ENCODE measurements around the gene MCU. TPM values are rescaled to one million over a fixed set of nuclear protein-coding genes. Genes with fewer than 3 reads are reported as not detected.

Gene MCU
- total RNA-seq, 1 donor from 2014 or later = 31.8 TPM

GRCh38 chr10:72925951-72926465, 234.1 kb downstream of the MCU start:
- no peaks in the 10 kb centered on the region for H3K4me1 Mint-ChIP-seq (ENCODE audit: low read depth, unreplicated experiment)

GRCh38 chr10:72927485-72927884, 235.5 kb downstream of the MCU start:
- Mint-ChIP-seq H3K27ac (ENCODE audit: unreplicated experiment) (no peak overlapping the region), H3K4me1 (ENCODE audit: low read depth, unreplicated experiment) (no peaks in the 10 kb centered on the region), H3K27me3 (ENCODE audit: low read depth, unreplicated experiment) (peaks cover 5% of the 10 kb centered on the region), H3K36me3 (ENCODE audit: low read depth, unreplicated experiment) (peaks cover 11% of the 10 kb centered on the region), H3K4me3 (ENCODE audit: unreplicated experiment) (no peak overlapping the region), H3K9me3 (ENCODE audit: unreplicated experiment) (peaks cover 8% of the 10 kb centered on the region)
- Histone ChIP-seq H3K27me3 (ENCODE audit: insufficient read depth, low read length) (no peaks in the 10 kb centered on the region), H3K9ac (ENCODE audit: low read length) (no peak overlapping the region), H3K27ac (ENCODE audit: low read depth, low read length) (no peak overlapping the region), H2AFZ (ENCODE audit: low read depth, low read length) (no peak overlapping the region), H3K4me1 (ENCODE audit: insufficient read depth, low read length) (no peaks in the 10 kb centered on the region), H3K36me3 (ENCODE audit: insufficient read depth, low read length) (no peaks in the 10 kb centered on the region), H3K79me2 (ENCODE audit: insufficient read depth, low read length) (no peaks in the 10 kb centered on the region), H3K9me3 (ENCODE audit: insufficient read depth, low read depth, low read length) (no peaks in the 10 kb centered on the region), H3K4me3 (ENCODE audit: insufficient read depth, low read depth, low read length) (no peak overlapping the region), H3K4me2 (ENCODE audit: low read length) (no peak overlapping the region), H4K20me1 (ENCODE audit: insufficient read depth, low read length) (no peaks in the 10 kb centered on the region)
- no peak for TF ChIP-seq EZH2 (IDR thresholded peaks at IDR 0.05; ENCODE audit: insufficient read depth, low read length)
- TF ChIP-seq, protein P1, sequence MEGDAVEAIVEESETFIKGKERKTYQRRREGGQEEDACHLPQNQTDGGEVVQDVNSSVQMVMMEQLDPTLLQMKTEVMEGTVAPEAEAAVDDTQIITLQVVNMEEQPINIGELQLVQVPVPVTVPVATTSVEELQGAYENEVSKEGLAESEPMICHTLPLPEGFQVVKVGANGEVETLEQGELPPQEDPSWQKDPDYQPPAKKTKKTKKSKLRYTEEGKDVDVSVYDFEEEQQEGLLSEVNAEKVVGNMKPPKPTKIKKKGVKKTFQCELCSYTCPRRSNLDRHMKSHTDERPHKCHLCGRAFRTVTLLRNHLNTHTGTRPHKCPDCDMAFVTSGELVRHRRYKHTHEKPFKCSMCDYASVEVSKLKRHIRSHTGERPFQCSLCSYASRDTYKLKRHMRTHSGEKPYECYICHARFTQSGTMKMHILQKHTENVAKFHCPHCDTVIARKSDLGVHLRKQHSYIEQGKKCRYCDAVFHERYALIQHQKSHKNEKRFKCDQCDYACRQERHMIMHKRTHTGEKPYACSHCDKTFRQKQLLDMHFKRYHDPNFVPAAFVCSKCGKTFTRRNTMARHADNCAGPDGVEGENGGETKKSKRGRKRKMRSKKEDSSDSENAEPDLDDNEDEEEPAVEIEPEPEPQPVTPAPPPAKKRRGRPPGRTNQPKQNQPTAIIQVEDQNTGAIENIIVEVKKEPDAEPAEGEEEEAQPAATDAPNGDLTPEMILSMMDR (IDR thresholded peaks at IDR 0.05; ENCODE audit: insufficient read depth, low read depth, low read length) = no peak
- FAIRE-seq = no peak
- no peak for DNase-seq (ENCODE audit: low read depth)

More at GRCh38 chr10:72925951-72926465, 234.1 kb downstream of the MCU start:
- Histone ChIP-seq H3K9ac (ENCODE audit: low read length) (no peak overlapping the region), H3K4me2 (ENCODE audit: low read length) (no peak overlapping the region), H3K36me3 (ENCODE audit: insufficient read depth, low read length) (no peaks in the 10 kb centered on the region), H3K79me2 (ENCODE audit: insufficient read depth, low read length) (no peaks in the 10 kb centered on the region), H3K4me1 (ENCODE audit: insufficient read depth, low read length) (no peaks in the 10 kb centered on the region), H4K20me1 (ENCODE audit: insufficient read depth, low read length) (no peaks in the 10 kb centered on the region), H3K4me3 (ENCODE audit: insufficient read depth, low read depth, low read length) (no peak overlapping the region), H3K27me3 (ENCODE audit: insufficient read depth, low read length) (no peaks in the 10 kb centered on the region), H2AFZ (ENCODE audit: low read depth, low read length) (no peak overlapping the region), H3K9me3 (ENCODE audit: insufficient read depth, low read depth, low read length) (peaks cover 3% of the 10 kb centered on the region), H3K27ac (ENCODE audit: low read depth, low read length) (no peak overlapping the region)
- H3K27me3 Mint-ChIP-seq (ENCODE audit: low read depth, unreplicated experiment) = peaks cover 5% of the 10 kb centered on the region
- H3K36me3 Mint-ChIP-seq (ENCODE audit: low read depth, unreplicated experiment) = peaks cover 16% of the 10 kb centered on the region
- H3K4me3 Mint-ChIP-seq (ENCODE audit: unreplicated experiment) = no peak overlapping the region
- no peak overlapping the region for H3K27ac Mint-ChIP-seq (ENCODE audit: unreplicated experiment)
- peaks cover 18% of the 10 kb centered on the region for H3K9me3 Mint-ChIP-seq (ENCODE audit: unreplicated experiment)
- TF ChIP-seq EZH2 (IDR thresholded peaks at IDR 0.05; ENCODE audit: insufficient read depth, low read length) = no peak
- TF ChIP-seq, protein P1 (IDR thresholded peaks at IDR 0.05; ENCODE audit: insufficient read depth, low read depth, low read length) = no peak
- no peak for DNase-seq (ENCODE audit: low read depth)
- FAIRE-seq = no peak

- no peaks in the 10 kb centered on the region for H3K27me3 ChIP-seq (ENCODE audit: insufficient read depth, low read length)
- no peaks in the 10 kb centered on the region for H3K36me3 ChIP-seq (ENCODE audit: insufficient read depth, low read length)
- no peaks in the 10 kb centered on the region for H3K9me3 ChIP-seq (ENCODE audit: insufficient read depth, low read depth, low read length)
- no peak overlapping the region for H2AFZ ChIP-seq (ENCODE audit: low read depth, low read length)
- no peak overlapping the region for H3K9ac ChIP-seq (ENCODE audit: low read length)
- peaks cover 5% of the 10 kb centered on the region for H3K9me3 Mint-ChIP-seq (ENCODE audit: unreplicated experiment)
- no peak overlapping the region for H3K4me3 ChIP-seq (ENCODE audit: insufficient read depth, low read depth, low read length)
- H3K27me3 Mint-ChIP-seq (ENCODE audit: low read depth, unreplicated experiment) = peaks cover 5% of the 10 kb centered on the region
- H3K79me2 ChIP-seq (ENCODE audit: insufficient read depth, low read length) = no peaks in the 10 kb centered on the region
- H3K4me1 ChIP-seq (ENCODE audit: insufficient read depth, low read length) = no peaks in the 10 kb centered on the region
- no peaks in the 10 kb centered on the region for H4K20me1 ChIP-seq (ENCODE audit: insufficient read depth, low read length)
- peaks cover 11% of the 10 kb centered on the region for H3K36me3 Mint-ChIP-seq (ENCODE audit: low read depth, unreplicated experiment)
- no peak overlapping the region for H3K27ac Mint-ChIP-seq (ENCODE audit: unreplicated experiment)
- no peak for TF ChIP-seq EZH2 (IDR thresholded peaks at IDR 0.05; ENCODE audit: insufficient read depth, low read length)
- TF ChIP-seq, protein P1 (IDR thresholded peaks at IDR 0.05; ENCODE audit: insufficient read depth, low read depth, low read length) = no peak
- no peak overlapping the region for H3K27ac ChIP-seq (ENCODE audit: low read depth, low read length)
- FAIRE-seq (no peak), DNase-seq (ENCODE audit: low read depth) (no peak)
- H3K4me3 Mint-ChIP-seq (ENCODE audit: unreplicated experiment) = no peak overlapping the region
- H3K4me2 ChIP-seq (ENCODE audit: low read length) = no peak overlapping the region
- H3K4me1 Mint-ChIP-seq (ENCODE audit: low read depth, unreplicated experiment) = no peaks in the 10 kb centered on the region
Measured at GRCh38 chr10:72928798-72929197, 236.9 kb downstream of the MCU start.
